ENCODE data around the gene NKX3-2.

The NKX3-2 gene

DNA sequence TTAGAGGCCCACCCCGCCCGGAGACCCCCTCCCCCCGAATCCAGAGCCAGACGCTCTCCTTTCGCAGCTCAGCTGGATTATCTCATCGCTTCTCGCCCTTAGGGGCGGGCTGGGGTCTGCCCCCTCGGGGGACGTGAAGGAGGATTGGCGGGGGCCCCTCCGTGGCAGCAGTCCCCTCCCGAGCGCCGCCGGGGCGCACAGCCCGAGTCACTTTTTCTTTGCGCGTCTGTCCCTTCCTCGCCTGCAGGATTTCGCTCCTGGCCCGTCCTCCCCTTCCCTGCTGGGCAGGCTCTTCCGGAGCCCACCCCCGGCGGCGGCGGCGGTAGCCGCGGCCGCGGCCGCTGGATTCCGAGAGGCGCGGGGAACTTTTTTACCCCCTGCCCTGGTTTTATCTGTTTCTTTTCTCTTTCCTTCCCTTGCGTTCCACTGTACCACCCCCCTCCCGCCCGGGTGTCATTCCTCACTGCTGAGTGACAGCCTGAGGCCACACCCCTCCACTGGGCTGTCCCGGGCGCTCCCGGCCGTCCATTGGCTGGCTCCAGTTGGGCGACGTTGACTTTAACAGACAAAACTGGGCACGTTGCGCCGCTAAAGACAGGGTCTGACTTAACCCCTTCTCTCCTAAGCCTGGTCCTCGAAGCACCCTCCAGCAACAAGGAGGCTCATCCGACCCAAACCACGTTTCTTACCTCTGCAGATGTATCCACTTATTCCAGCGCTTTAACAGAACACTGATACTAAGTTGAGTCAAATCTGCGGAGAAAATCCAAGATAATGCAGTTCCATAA is 492 bp upstream of the NKX3-2 start:
- peak; percentile 54 for DNase-seq

DNA sequence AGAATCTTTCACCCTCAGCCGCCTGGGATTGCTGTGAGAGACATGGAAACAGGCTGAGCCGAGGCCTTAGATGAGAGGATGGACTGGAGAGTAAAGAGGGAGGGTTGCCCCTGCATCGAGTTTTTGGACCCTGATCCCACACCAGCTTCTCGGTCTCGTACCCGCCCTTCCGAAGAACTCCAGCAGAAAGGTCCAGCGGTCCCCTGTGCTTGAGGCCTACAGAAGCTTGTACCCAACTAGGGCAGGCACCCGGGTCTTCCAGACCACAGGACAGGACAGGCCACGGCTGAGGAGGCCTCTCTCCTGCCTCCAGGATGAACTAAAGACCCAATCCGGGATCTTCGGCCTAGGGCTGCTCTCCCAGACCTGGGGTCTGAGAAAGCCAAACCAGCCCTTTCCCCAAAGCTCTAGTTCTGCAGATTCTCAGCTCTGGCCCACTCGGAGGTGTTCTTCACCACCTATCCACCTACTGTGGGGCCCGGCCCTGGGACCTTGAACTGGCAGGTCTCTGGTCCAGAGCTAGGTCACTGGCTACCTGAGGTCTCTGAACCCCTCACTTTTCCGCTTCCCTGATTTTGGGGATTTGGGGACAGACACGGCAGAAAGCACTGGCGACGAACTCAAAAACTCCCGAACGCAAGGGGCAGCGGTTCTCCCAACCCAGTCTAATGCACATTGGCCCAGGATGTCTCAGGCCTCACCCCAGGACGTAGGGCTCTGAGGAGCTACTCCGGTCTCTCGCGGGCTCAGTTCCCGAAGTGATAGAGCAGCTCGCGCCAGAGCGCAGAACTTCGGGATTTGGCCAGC is 1.1 kb downstream of the NKX3-2 start:
- no peak for DNase-seq

DNA sequence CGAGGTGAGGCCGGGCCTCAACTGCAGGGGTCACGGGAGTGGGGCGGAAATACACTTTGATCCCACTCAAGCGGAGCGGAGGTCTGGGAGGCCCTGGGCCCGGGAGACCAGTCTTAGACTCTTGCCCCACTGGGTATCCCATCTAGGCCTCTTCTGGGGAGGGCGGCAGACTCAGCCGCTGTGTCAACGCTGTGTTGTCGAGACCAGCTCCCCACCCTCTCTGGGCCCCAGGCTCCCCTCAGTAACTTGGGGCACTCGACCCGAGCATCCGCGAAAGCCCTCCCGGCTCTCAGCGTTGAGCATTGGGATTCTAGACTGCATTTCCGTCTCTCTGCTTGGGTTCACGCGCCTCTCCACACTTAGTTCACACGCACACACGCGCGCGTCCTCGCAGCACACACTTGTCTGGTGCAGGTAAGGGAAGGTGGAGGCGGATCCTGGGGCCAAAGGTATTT is 1.7 kb downstream of the NKX3-2 start:
- no peak for DNase-seq

DNA sequence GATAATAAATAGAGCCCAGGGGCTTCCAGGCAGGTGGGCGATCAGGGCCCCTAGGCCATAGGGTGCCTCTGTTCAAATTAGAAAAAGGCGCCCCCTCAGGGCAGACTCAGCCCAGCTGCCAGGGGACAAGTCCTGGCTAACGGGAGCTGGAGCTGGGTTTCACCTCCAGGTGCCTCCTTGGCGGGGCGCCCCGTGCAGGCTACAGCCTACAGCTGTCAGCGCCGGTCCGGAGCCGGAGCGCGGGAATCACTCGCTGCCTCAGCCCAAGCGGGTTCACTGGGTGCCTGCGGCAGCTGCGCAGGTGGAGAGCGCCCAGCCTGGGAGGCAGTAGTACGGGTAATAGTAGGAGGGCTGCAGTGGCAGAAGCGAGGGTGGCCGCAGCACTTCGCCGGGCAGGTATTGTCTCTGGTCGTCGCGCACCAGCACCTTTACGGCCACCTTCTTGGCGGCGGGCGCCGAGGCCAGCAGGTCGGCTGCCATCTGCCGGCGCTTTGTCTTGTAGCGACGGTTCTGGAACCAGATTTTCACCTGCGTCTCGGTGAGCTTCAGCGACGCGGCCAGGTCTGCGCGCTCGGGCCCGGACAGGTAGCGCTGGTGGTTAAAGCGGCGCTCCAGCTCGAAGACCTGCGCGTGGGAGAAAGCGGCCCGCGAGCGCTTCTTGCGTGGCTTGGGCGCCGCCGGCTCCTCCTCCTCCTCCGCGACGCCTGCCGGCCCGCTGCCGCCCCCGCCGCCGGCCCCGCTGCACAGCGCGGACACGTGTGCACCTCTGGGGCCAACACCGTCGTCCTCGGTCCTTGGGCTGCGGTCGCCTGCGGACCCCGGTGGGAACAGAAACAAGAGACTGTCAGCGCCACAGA is 2.4 kb downstream of the NKX3-2 start:
- no peak for DNase-seq

DNA sequence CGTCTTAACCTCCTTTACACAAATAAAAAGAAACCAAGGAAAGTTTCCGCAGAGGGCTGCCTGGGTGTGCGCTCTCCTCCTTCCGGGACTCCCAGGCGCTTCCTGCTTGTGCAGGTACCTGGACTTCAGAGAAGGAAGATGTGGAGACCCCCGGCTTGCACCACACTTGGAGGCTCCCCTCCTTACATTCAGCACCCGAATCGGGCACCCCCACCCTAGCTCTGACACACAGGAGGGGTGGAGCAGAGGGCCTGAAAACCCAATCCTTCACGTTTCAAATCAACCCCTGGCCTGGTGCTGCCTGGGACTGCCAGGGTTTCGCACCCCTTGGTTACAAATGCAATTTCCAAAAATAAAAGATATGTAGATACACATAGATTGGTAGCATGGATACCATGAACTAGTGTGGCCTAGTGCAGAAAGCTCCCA is 3.1 kb downstream of the NKX3-2 start:
- no peak for DNase-seq

DNA sequence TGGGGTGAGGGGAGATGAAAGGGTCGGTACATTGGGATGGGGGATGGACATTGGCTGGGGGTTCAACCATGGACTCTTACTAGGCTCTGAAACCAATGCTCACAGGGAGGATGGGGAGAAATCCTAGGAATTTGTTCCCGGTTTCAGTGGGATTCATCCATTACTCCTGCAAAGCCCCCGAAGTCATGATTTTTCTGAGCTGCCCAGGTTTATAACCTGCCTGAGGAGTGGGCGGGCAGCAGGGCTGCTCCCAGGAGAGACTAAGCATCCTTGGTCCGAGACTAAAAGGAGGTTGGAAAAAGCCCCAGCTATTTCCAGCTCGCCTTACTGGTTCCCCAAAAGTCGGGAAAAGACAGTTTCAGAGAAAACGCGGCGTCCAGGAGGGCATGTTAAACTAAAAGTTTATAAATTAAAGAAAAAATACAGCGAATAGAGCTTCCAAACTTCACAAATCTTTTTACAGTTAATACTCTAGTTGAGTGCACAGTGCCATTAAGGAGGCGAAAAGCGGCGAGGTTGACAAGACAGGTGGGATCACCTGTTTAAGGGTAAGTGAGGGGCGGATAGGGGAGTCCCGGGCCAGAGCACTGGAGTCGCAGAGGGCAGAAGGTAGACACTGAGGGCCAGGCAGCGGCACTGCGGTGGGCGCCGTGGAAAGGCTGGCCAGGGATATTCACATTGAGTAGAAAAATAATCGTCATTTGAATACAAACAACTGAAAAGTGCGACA is 3.7 kb downstream of the NKX3-2 start:
- DNase-seq: no peak

DNA sequence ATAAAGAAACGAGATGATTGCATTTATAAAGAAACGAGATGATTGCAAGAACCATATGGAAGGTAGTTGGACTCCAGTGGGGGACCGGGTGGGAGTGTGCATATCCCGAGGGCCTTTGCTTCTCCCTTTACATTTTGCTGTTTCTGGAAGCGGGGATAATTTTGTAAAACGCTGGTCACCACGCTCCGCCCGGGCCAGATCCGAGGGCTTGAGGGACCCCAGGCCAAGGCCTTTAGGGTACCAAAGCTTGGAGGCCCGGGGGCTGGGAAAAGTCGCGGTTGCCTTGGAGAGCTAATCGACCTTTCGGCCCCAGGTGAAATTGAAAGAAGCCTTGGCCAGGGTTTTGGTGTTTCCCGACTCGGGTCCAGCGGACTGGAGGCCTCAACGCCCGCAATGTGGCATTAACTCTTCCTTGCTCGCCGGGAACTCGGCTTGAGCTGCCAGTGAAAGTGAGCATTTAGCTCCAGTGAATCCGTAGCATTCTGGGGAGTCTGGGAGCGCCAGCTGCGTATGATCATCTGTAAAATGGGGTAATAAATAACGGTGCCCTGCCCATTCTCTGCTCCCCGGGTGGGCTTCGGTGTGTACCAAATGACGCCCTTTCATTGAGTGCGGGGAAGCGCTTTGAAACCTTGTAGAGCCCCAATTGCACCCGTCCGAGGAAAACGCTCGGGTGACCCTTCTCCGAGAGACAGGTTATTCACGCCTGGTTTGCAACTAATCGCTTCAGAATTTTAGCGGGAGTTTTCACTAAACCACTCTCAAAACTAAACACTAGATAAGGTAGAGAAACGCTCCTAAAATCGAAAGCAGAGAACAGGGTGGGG is 4.5 kb downstream of the NKX3-2 start:
- no peak for DNase-seq

DNA sequence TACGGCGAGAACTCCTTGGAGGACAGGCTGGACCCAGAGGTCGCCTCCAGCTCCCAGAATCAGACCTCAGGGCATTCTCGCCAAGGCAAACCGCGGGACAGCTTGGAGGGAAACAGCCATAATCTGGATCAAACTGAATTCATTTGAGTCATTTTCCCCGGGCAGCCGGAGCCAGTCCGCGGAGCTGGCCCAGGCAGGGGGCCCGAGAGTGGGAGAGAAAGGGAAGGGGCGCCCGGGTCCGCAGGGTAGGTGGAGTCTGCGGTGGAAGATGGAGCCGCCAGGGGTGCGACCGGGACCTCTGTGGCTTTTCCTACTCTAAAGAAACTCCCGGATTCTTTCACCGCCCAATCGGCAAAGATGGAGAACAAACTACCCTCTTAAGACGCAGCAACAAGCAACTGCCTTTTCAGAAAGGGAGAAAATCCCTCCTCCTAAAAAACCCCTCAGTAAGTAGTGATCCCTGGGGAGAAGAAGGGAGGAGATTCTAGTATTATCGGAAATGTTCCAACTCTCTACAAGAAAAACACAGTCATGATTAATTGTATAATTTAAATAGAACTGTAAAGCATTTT is 5.2 kb downstream of the NKX3-2 start:
- no peak for DNase-seq

DNA sequence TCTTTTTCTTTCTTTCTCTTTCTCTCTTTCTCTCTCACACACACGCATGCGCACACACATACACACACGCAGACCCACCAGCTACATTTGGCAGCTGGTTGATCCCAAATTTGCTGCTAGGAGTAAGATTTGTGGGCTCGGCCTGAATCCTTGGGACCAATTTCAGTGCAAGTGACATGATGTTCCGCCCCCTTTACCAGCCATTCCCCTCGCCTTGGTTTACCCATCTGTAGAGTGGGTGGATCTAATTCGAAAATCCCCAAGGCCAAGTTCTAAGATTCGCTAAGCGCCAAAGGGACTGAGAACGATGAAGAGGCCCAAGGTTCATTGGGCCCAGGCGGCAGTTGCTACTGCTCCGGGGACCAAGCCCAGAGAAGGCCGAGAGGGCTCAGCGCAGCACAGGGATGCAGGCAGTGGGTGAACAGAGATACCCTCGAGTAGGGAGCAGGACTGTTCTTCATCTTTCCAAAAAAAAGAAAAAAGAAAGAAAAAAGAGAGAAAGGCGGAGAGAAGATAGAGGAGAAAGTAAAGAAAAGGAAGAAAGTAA is 5.8 kb downstream of the NKX3-2 start:
- DNase-seq: no peak

DNA sequence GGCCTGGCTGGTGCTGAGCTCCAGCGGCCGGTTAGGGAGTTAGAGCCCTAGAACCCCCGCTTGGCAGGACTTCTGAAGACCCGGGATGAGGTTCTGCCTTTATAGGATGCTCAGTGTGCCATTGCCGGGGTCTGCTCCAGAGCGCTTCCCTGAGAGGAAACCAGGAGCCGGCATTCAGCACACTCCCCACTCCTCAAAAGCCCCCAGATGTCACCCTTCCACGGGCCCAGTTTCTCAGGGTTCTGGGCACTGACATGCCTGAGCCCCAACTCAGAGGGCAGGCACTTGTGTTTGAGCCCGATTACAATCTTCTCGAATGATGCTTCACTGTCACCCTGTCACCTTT is 6.5 kb downstream of the NKX3-2 start:
- no peak for DNase-seq

DNA sequence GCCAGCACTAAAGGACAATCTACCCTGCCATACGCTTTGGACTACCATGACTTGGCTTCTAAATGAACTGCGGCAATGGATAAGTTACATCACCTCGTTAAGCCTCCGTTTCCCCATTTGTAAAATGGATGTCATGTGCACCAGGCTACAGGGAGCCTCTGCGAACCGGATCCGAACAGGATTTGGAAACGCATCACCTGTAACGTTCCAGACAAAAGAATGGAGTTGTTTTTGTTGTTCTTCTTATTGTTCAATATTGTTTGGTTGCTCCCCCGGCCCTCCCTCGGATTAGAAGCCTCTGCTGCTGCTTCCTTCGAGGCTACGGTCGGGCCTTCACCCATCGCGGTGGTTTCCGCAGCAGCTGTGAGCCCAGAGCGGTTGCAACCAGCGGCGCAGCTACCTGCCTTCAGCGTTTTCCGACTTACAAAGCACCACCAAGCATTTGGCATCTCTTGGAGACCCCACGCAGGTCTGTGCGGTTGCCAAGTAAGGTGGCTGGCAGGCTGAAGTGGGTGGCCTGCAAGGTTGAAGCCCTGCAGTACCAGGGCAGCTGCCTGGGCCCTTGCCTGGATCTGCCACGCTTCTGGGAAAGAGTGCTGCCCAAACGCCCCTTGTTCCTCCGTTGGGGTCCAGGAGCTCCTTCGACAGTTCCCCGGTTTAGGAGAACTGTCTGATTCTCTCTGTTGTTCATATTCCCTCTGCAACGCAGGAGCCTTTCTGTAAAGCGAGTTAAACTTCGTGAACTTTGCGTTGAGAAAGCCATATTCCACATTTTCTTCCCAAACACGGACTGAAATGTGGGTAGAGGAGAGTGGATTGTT is 7.1 kb downstream of the NKX3-2 start:
- DNase-seq: no peak

DNA sequence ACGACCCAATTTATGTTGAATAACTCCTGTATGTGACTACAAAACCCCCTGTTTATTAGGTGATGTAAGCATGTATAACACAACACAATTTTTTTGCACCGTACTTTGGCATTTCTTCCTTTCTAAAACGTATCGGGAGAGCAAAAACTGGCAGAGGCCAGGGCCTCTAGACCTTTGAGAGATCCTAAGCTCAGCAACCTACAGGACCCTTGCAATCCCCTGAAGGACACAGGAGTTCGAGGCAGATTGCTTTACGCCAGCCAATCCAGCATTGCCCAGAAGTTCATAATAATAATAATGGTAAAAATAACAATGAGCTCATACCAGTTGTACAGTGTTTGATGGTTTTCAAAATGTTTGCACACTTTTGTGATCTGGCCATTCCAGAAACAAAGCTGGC is 7.7 kb downstream of the NKX3-2 start:
- no peak for DNase-seq

DNA sequence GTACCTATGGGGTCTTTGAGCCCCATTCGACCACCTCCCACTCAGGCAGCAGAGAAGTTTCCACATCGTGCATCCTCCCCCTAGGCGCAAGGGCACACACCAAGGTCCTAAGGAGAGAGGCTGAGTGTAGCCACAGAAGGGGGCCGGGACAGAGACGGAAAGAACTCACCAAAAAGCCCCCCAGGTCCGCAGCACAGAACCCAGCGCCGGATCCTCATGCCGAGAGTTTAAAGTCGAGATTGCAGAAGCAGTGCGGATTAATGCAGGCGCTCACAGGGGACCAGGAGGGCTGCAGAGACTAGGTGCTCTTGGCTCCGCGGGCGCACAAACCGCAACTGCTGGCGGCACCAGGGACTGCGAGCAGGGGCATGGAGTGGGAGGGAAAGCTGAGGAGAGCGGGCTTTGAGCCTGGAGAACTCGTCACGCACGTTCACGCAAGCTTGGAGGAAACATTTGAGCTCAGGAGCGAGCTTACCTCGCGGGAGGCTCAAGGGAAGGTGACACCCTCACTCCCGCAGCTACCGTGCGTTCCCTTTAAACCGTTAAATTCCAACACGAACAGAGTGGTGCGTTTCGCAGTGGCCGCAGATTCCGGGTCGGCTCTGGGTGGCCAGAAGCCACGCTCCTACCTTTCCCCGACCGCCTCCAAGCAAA is 8.5 kb downstream of the NKX3-2 start:
- DNase-seq: no peak

DNA sequence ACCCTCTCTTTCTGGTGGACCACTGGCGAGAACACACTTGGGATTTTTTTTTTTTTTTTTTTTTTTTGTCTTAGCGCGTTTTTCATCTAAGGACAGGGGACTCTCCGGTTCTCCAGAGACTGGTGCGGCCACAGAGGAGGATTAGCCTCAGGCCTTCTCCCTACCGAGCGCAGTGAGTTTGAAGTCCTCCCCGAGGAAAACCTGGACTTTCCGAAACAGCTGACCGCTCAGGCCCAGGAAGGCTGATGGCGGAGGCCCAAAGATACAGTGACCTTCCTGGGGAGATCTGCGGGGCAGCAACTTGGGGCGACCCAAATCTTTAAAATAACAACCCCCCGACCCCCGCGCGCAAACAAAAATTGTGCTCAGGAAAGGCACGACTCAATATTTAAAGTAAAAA is 9.2 kb downstream of the NKX3-2 start:
- no peak for DNase-seq

DNA sequence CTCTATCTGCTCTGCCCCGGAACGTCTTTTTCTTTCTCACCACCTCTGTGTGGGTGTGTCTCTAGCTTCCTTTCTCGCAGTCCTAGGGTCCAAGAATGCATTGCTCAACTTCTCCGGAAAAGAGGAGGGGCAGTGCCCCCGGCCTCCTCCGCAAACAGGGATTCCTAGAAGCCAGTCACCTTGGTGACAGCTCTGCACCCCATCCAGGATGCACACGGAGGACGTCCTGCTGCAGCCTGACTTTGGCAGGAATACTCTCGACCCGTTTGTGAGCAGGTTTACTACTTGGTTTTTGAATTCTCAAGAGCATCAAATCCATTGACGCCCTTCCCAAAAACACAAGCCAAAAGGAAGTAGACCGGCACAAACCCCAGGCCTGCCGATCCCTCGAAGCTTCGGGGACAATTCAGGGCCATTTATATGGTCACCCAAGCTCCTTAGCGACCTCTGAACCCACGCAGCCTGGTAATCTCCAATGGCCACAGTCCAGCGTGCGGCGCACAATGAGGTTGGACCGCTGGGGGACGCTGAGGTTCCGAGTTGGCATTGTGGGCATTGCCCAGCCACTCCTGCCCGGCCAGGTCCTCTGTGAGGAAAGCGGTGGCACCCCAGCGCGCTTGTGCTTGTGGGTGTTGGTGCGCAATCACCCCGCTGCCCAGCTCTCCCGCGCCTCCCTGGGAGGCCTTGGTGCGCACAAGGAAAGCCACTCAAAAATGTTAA is 9.8 kb downstream of the NKX3-2 start:
- no peak for DNase-seq

DNA sequence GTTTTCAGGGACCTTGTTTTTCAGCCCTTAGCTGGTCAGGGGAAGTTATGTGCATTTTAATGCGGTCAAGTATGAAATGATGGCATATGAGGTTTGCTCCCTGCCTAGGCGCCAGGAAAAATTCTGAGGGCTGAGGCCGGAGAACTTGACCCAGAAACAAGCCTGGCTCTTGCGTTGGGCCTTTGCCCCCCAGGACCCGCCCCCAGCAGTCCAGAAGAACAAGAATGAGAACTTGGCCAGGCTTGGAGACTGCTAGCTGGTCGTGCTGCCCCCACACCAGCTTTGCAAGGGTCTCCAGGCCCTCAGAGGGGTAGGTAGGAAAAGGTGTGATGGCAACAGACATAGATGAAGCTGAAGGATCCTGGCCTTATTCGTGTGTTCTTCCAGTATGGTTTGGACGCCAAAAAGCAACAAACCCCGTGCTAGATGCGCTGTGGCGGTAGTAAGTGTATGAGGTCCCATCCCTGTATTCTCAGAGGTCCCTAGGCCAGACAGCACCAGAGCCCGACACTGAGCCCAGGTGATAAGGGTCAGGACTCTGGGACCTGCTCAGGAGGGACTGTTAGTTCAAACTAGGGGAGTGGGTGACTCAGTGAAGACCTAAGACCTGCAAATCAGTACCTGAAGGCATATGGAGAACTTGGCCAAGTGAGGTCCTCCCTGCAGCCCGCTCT is 10.5 kb downstream of the NKX3-2 start:
- DNase-seq: no peak

DNA sequence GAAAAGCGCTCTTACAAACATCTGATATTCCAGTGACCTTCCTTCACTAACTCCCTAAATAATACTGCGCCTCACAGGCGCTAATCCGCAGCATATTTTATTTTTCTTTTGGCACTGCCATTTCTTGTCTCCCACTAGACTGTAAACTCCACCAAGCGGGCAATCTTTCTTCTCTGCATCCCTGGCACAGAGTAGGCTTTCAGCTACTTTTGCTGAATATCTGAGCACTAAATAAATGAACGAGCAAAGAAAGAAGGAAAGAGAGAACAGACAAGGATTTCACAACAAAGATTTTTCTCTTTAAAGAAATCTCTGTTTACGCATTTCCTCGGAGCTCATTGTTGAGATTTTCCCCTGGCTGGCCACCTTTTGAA is 12.7 kb downstream of the NKX3-2 start:
- DNase-seq: no peak
